B cell (primary cell): ENCODE results near the gene FAM184A. TPM values are rescaled to one million over a fixed set of nuclear protein-coding genes. Genes with fewer than 3 reads are reported as not detected.

ENCODE experiments used
- ATAC-seq: fragments of 200-7000 bp; cut with Tn5 transposase; one replicate; pipeline ENCODE4 v1.10.0; 2021; ENCODE audit warnings: low read depth, mild to moderate bottlenecking, moderate number of reproducible peaks, moderate library complexity
- CTCF ChIA-PET: fragments of 350-600 bp; sonication (Branson Sonifier 250); formaldehyde crosslinking; loops from one replicate; lab custom pipeline; 2021; ENCODE audit warnings: antibody characterized with exemption, inconsistent platforms; lab: Charles Lee
- POLR2A ChIA-PET: fragments of 350-600 bp; sonication (Branson Sonifier 250); formaldehyde crosslinking; loops from one replicate; lab custom pipeline; 2021; ENCODE audit warnings: antibody characterized with exemption; lab: Charles Lee
- DNase-seq: peaks from one replicate; pipeline ENCODE4 v3.0.0; 2013
- H2AFZ ChIP-seq: 2 replicates; pipeline ENCODE4 v1.6.1; 2012; ENCODE audit warnings: mild to moderate bottlenecking, low read depth, low read length; ENCODE audit not compliant: insufficient read depth, poor library complexity, severe bottlenecking
- H3K27ac ChIP-seq, 2 donors: 1 replicate in 1 of 2; 2 replicates in 1 of 2; pipeline ENCODE4 v1.5.1; 2012 to 2013; ENCODE audit warnings: low read length in 2 of 2, mild to moderate bottlenecking in 2 of 2, moderate library complexity in 1 of 2
- H3K27me3 ChIP-seq, 4 experiments: fragments of 200-600 bp in 1 of 4; sonication (generic) in 1 of 4; replicated peaks in 1 of 4; 1 replicate in 2 of 4; 2 replicates in 2 of 4; pipeline versions ENCODE4 v1.6.1 to v1.7.0; 2013 to 2016; ENCODE audit warnings: low read length in 3 of 4, mild to moderate bottlenecking in 2 of 4, mixed read lengths in 1 of 4, moderate library complexity in 1 of 4; ENCODE audit not compliant: insufficient read depth in 4 of 4, control insufficient read depth in 3 of 4; ENCODE audit errors: control extremely low read depth in 1 of 4
- H3K36me3 ChIP-seq, 2 experiments: replicated peaks in 1 of 2; 1 replicate in 1 of 2; 2 replicates in 1 of 2; pipeline versions ENCODE4 v1.6.1 to v1.7.1; 2013; ENCODE audit warnings: low read length in 1 of 2; ENCODE audit not compliant: insufficient read depth in 2 of 2, control insufficient read depth in 1 of 2; ENCODE audit errors: control extremely low read depth in 1 of 2, extremely low read depth in 1 of 2
- H3K4me1 ChIP-seq, 2 donors: fragments of 200-600 bp in 1 of 2; sonication (generic) in 1 of 2; 1 replicate in 1 of 2; 2 replicates in 1 of 2; pipeline versions ENCODE4 v1.5.1 to v1.6.1; 2013 to 2017; ENCODE audit warnings: low read length in 2 of 2; ENCODE audit not compliant: control insufficient read depth in 2 of 2, insufficient read depth in 2 of 2
- H3K4me2 ChIP-seq: replicated peaks from 2 replicates; pipeline ENCODE3; 2012; ENCODE audit warnings: mild to moderate bottlenecking, low read depth, low read length; ENCODE audit not compliant: poor library complexity, severe bottlenecking
- H3K4me3 ChIP-seq, 5 experiments: fragments of 200-600 bp in 1 of 5; sonication (generic) in 1 of 5; 1 replicate in 3 of 5; 2 replicates in 2 of 5; pipeline versions ENCODE4 v1.5.1 to v1.7.0; 2011 to 2016; ENCODE audit warnings: low read length in 4 of 5, mild to moderate bottlenecking in 4 of 5, low read depth in 2 of 5, control low read depth in 1 of 5, moderate library complexity in 1 of 5; ENCODE audit not compliant: insufficient read depth in 1 of 5; ENCODE audit errors: control extremely low read depth in 1 of 5, extremely low read depth in 1 of 5
- H3K79me2 ChIP-seq: fragments of 200-600 bp; sonication (generic); one replicate; pipeline ENCODE4 v1.6.0; 2016; ENCODE audit warnings: low read length; ENCODE audit not compliant: control insufficient read depth, insufficient read depth
- H3K9ac ChIP-seq: fragments of 200-600 bp; sonication (generic); 2 replicates; pipeline ENCODE4 v1.6.1; 2017; ENCODE audit warnings: mild to moderate bottlenecking, low read length, moderate library complexity
- H3K9me3 ChIP-seq, 3 donors: one replicate each; pipeline versions ENCODE4 v1.6.1 to v1.7.1; 2013; ENCODE audit warnings: low read length in 2 of 3; ENCODE audit not compliant: control insufficient read depth in 2 of 3, insufficient read depth in 1 of 3; ENCODE audit errors: control extremely low read depth in 1 of 3
- H4K20me1 ChIP-seq: 2 replicates; pipeline ENCODE4 v1.6.0; 2012; ENCODE audit warnings: mild to moderate bottlenecking, low read length; ENCODE audit not compliant: insufficient read depth, control insufficient read depth, poor library complexity, severe bottlenecking
- H3K27ac Mint-ChIP-seq: one replicate; pipeline ENCODE4 v1.8.0; 2021; ENCODE audit warnings: mixed read lengths
- H3K27me3 Mint-ChIP-seq: one replicate; pipeline ENCODE4 v1.8.0; 2021; ENCODE audit warnings: mixed read lengths
- H3K4me1 Mint-ChIP-seq: one replicate; pipeline ENCODE4 v1.8.0; 2021; ENCODE audit warnings: mixed read lengths
- H3K4me3 Mint-ChIP-seq: one replicate; pipeline ENCODE4 v1.8.0; 2021; ENCODE audit warnings: mixed read lengths
- H3K9me3 Mint-ChIP-seq: one replicate; pipeline ENCODE4 v1.8.0; 2022; ENCODE audit warnings: mixed read lengths; ENCODE audit not compliant: insufficient read depth
- EZH2 ChIP-seq: IDR thresholded peaks from 2 replicates; pipeline ENCODE4 v1.6.1; 2012; ENCODE audit warnings: borderline replicate concordance, low read depth, mild to moderate bottlenecking, moderate library complexity, low read length; ENCODE audit not compliant: insufficient read depth, poor library complexity, severe bottlenecking
- WGBS: methylation state at CpG from one replicate; pipeline ENCODE4 v1.1.5; 2013; ENCODE audit warnings: missing lambda C conversion rate; ENCODE audit not compliant: insufficient coverage; 5-methylcytosine and 5-hydroxymethylcytosine counted together
- intact Hi-C: fragments of 100-400 bp; cut with micrococcal nuclease; formaldehyde crosslinking; loops from one replicate; pipeline ENCODE4 v1.10.0; 2022
- polyA plus RNA-seq: library from polyadenylated mRNA; depleted of rRNA; stranded (reverse); fragments of >200 nt; gene quantifications from 2 replicates; pipeline ENCODE4 v1.2.3, GENCODE V29; 2012
- total RNA-seq, 2 donors: library from RNA; stranded (reverse); fragments of 120-200 nt in 1 of 2; gene quantifications; 1 replicate in 1 of 2; 2 replicates in 1 of 2; pipeline versions ENCODE4 v1.2.3 to v1.2.4, GENCODE V29; 2013 to 2022
- TF ChIP-seq, protein P1 (sequence below): fragments of 200-600 bp; IDR thresholded peaks from one replicate; pipeline ENCODE4 v1.8.0; 2022; ENCODE audit warnings: antibody characterized with exemption, mild to moderate bottlenecking

FAM184A gene
- total and polyA plus RNA-seq, 2 donors (not counting 1 experiment from before 2014, with no cell fraction given) = 0.07 to 0.54 TPM

DNA sequence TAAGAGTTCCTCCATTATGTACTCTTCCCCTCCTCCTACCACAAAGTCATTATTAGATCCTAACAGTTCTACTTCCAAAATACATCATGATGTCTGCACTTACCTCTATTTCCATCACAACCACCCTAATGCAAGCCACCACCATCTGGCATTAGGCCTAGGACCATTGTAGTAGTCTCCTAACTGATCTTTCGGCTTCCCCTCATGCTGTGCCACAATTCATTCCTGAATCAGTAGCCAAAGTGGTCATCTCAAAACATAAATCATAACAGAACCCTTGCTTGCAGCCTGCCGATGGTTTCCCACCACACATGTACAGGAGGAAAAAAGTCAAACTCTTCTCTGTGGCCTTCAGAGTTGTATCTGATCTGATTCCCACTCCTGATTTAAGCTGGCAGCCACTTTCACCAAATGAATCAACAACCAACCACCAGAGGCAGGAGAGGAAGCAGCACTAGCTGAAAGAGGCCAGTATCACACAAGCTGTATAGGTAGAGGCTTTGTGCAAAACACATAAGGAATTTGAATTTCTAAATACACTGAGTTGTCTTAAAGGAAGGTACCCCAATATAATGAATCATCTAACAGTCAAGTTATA lies 26.1 kb downstream of the FAM184A start:
- DNase-seq (no peak), ATAC-seq (no peak)
- H2AFZ ChIP-seq = no peak overlapping the region
- TF ChIP-seq, protein P1, sequence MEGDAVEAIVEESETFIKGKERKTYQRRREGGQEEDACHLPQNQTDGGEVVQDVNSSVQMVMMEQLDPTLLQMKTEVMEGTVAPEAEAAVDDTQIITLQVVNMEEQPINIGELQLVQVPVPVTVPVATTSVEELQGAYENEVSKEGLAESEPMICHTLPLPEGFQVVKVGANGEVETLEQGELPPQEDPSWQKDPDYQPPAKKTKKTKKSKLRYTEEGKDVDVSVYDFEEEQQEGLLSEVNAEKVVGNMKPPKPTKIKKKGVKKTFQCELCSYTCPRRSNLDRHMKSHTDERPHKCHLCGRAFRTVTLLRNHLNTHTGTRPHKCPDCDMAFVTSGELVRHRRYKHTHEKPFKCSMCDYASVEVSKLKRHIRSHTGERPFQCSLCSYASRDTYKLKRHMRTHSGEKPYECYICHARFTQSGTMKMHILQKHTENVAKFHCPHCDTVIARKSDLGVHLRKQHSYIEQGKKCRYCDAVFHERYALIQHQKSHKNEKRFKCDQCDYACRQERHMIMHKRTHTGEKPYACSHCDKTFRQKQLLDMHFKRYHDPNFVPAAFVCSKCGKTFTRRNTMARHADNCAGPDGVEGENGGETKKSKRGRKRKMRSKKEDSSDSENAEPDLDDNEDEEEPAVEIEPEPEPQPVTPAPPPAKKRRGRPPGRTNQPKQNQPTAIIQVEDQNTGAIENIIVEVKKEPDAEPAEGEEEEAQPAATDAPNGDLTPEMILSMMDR = no peak
- TF ChIP-seq EZH2 = no peak
- H3K27ac ChIP-seq = no peak overlapping the region
- 58% methylated on average over 2 of the region's 2 CpGs for WGBS
- H3K4me2 ChIP-seq = no peak overlapping the region
- H3K36me3 ChIP-seq = no peaks in the 10 kb centered on the region
- peaks cover 0 to 5% (median 0%) of the 10 kb centered on the region in 4 experiments for H3K27me3 ChIP-seq
- H3K9me3 Mint-ChIP-seq = peaks cover 3% of the 10 kb centered on the region
- no peaks in the 10 kb centered on the region for H3K4me1 Mint-ChIP-seq
- no peak overlapping the region for H3K27ac Mint-ChIP-seq
- H3K9me3 ChIP-seq = peaks cover 0 to 3% (median 0%) of the 10 kb centered on the region in 3 donors
- POLR2A ChIA-PET = no interaction called here
- no peak overlapping the region for H3K4me3 Mint-ChIP-seq
- H3K4me3 ChIP-seq = no peak overlapping the region
- H3K79me2 ChIP-seq = no peaks in the 10 kb centered on the region
- no peak overlapping the region for H3K9ac ChIP-seq
- peaks cover 7% of the 10 kb centered on the region for H3K27me3 Mint-ChIP-seq
- intact Hi-C loops = no loop called here
- H3K4me1 ChIP-seq = no peaks in the 10 kb centered on the region
- no peaks in the 10 kb centered on the region for H4K20me1 ChIP-seq
- CTCF ChIA-PET = no interaction called here

- no peaks in the 10 kb centered on the region for H3K4me1 Mint-ChIP-seq
- intact Hi-C loops = no loop called here
Measured at GRCh38 chr6:119044255-119044654, 34.2 kb downstream of the FAM184A start.

More at GRCh38 chr6:119044255-119044654, 34.2 kb downstream of the FAM184A start:
- TF ChIP-seq EZH2 = no peak
- TF ChIP-seq, protein P1 = no peak
- Mint-ChIP-seq H3K9me3 (no peaks in the 10 kb centered on the region), H3K27me3 (peaks cover 15% of the 10 kb centered on the region), H3K4me3 (no peak overlapping the region), H3K27ac (no peak overlapping the region)
- Histone ChIP-seq H4K20me1 (no peaks in the 10 kb centered on the region), H3K36me3 (no peaks in the 10 kb centered on the region), H3K27ac (no peak overlapping the region), H3K4me2 (no peak overlapping the region), H3K79me2 (no peaks in the 10 kb centered on the region), H3K9ac (no peak overlapping the region), H3K4me1 (no peaks in the 10 kb centered on the region), H3K4me3 (no peak overlapping the region), H3K9me3 (no peaks in the 10 kb centered on the region), H3K27me3 (no peaks in the 10 kb centered on the region), H2AFZ (no peak overlapping the region)
- WGBS = 81% methylated on average over 3 of the region's 5 CpGs
- ATAC-seq = no peak
- CTCF ChIA-PET = interaction anchor here (0.6 kb wide), 1 partner anchor 117 kb away, joined by 4 read pairs; no protein-coding TSS in a partner anchor
- DNase-seq = no peak
- POLR2A ChIA-PET = no interaction called here
